ENCODE measurements around the gene RNF181. TPM values are rescaled to one million over a fixed set of nuclear protein-coding genes. Genes with fewer than 3 reads are reported as not detected.
A peak's percentile ranks its signal among the peaks of the same experiment; 100 is the strongest.

The RNF181 gene
- total RNA-seq, 2 experiments from 2014 or later: 113 to 140 TPM

DNA sequence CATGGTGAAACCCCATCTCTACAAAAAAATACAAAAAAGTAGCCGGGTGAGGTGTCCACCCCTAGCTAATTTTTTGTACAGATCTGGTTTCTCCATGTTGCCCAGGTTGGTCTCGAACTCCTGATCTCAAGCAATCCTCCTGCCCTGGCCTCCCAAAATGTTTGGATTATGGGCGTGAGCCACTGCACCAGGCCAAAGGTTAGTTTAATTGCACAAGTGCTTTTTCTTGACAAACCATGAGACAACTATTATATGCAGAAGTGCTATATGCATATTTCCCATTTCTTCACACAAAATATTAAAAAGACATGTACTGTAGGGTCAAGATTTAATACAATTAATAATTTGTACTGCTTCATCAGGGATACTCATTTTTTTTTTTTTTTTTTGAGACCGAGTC is 29.3 kb upstream of the RNF181 start:
- ChIA-PET POLR2A (interaction anchor here (1.1 kb wide), 1 partner anchor 20 kb away, joined by 4 read pairs; no protein-coding TSS in a partner anchor), CTCF (interaction anchor here (0.8 kb wide), 1 partner anchor 14 kb away, joined by 3 read pairs; no protein-coding TSS in a partner anchor)
- no peaks in the 10 kb centered on the region for H3K9me3 Mint-ChIP-seq (ENCODE audit: low read depth)
- H3K36me3 Mint-ChIP-seq (ENCODE audit: low read depth): no peaks in the 10 kb centered on the region
- no peak overlapping the region for H3K4me3 Mint-ChIP-seq
- DNase-seq: no peak
- intact Hi-C loops (cut with DNase I, micrococcal nuclease): no loop called here
- no peaks in the 10 kb centered on the region for H3K27me3 Mint-ChIP-seq
- peaks cover 8% of the 10 kb centered on the region for H3K4me1 Mint-ChIP-seq
- no peak for ATAC-seq
- no peak overlapping the region for H3K27ac Mint-ChIP-seq

DNA sequence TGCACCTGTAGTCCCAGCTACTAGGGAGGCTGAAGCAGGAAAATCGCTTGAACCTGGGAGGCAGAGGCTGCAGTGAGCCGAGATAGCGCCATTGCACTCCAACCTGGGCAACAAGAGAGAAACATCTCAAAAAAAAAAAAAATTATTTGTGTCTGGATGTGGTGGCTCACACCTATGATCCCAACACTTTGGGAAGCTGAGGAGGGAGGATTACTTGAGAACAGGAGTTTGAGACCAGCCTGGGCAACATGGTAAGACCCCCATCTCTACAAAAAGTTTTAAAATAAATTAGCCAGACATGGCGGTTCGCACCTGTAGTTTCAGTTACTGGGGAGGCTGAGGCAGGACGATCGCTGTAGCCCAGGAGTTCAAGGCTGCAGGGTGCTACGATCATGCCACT is 19.8 kb upstream of the RNF181 start:
- Mint-ChIP-seq H3K27ac (no peak overlapping the region), H3K4me1 (peaks cover 21% of the 10 kb centered on the region), H3K4me3 (no peak overlapping the region), H3K9me3 (ENCODE audit: low read depth) (no peaks in the 10 kb centered on the region), H3K27me3 (no peaks in the 10 kb centered on the region), H3K36me3 (ENCODE audit: low read depth) (peaks cover 7% of the 10 kb centered on the region)
- intact Hi-C loops (cut with DNase I, micrococcal nuclease): loop anchor here (2.0 to 5.0 kb wide), 2 partner anchors 35 to 37 kb away; partner anchors contain the start of gene C2orf68 (in 1 of the 2)
- POLR2A ChIA-PET: interaction anchor here (0.6 kb wide), 1 partner anchor 15 kb away, joined by 3 read pairs; no protein-coding TSS in a partner anchor
- CTCF ChIA-PET: interaction anchor here (0.6 to 0.7 kb wide), 2 partner anchors 57 to 217 kb away, joined by 3 to 4 read pairs; no protein-coding TSS in a partner anchor
- ATAC-seq: no peak
- DNase-seq: no peak

DNA sequence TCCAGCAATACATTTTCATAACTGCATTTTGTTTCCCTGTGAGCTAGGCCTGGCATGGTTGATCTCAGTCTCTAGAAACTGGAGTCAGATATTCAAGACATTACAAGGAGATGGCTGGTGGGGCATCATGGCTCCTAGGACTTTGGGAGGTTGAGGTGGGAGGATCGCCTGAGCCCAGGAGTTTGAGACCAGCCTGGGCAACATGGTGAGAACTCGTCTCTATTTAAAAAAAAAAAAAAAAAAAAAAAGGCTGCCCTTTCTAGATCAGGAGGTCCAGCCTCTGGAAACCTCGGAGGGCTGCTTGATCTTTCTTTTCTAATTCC is 18.5 kb upstream of the RNF181 start:
- Mint-ChIP-seq H3K4me1 (peaks cover 25% of the 10 kb centered on the region), H3K9me3 (ENCODE audit: low read depth) (no peaks in the 10 kb centered on the region), H3K4me3 (peak overlapping the region; percentile 98), H3K27me3 (no peaks in the 10 kb centered on the region), H3K27ac (peak overlapping the region; percentile 91), H3K36me3 (ENCODE audit: low read depth) (peaks cover 15% of the 10 kb centered on the region)
- ATAC-seq (no peak), DNase-seq (no peak)
- POLR2A ChIA-PET: interaction anchor here (0.6 to 1.6 kb wide), 4 partner anchors 28 to 140 kb away, joined by 3 to 5 read pairs (median 4); partner anchors contain the start of gene MAT2A
- intact Hi-C loops (cut with DNase I, micrococcal nuclease): loop anchor here (1.0 to 5.0 kb wide), 3 partner anchors 16 to 35 kb away; partner anchors contain the start of genes C2orf68 (in 1 of the 2) and GGCX (in 1 of the 2)
- CTCF ChIA-PET: interaction anchor here (0.6 to 2.7 kb wide), 7 partner anchors 16 to 234 kb away, joined by 3 to 8 read pairs (median 4); partner anchors contain the start of genes GGCX and RNF181

DNA sequence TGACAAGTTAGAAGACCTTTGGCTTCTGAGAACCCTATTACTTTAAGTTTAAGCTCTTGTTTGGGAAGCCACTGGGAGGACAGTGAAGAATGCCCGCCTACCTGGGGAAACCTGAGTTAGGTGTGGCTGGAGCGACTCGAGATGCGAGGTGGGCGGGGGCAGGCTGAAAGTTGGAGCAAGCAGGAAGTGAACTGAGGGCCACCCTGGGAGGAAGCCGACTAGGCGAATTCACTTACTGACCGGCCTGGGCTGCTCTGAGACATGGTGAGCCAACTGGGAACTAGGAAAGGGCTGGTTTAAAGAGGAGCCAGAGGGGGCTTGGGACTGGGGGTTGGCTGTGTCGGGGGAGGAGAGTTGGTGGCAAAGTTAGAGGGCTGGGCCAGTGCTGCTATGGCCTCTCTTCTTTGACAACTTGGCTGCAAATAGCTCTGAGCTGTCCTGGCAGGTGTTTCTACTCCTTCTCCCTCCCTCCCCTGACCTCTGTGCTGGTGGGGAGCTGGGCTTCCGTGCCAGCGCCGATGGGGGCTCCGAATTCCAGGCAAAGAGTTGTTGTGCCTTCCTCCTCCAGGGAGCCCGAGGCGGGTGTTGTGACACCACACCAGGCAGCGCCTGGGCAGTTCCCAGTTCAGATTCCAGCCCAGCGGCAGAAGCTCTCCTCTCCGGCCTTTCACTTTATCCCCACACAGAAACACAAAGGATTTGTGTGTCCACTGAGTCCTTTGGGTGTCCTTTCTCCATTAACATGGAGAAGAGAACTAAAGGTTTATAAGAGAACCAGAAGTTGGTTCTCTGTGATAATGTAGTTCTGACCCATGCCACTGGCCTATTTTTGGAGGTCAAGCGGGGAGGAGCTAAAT is 17.9 kb upstream of the RNF181 start, which contains the start of gene VAMP8:
VAMP8 (plus strand) TSS at position 201 of the 857 bp plus-strand sequence; CDS start at position 262, 61 bp downstream.
- Mint-ChIP-seq H3K36me3 (ENCODE audit: low read depth) (peaks cover 18% of the 10 kb centered on the region), H3K27me3 (no peaks in the 10 kb centered on the region), H3K27ac (peak within 1 kb of the TSS; percentile 91), H3K4me1 (peaks cover 25% of the 10 kb centered on the region), H3K9me3 (ENCODE audit: low read depth) (no peaks in the 10 kb centered on the region), H3K4me3 (peak within 1 kb of the TSS; percentile 98)
- DNase-seq (peak; percentile 81), ATAC-seq (peak; percentile 88)
- POLR2A ChIA-PET: interaction anchor here (0.6 to 1.6 kb wide), 4 partner anchors 29 to 140 kb away, joined by 3 to 5 read pairs (median 4); partner anchors contain the start of gene MAT2A
- CTCF ChIA-PET: interaction anchor here (0.6 to 2.7 kb wide), 10 partner anchors 17 to 235 kb away, joined by 3 to 8 read pairs (median 4); partner anchors contain the start of genes GGCX and RNF181
- intact Hi-C loops (cut with DNase I, micrococcal nuclease): loop anchor here (1.0 to 5.0 kb wide), 5 partner anchors 16 to 35 kb away; partner anchors contain the start of genes GGCX (in 2 of the 2), RNF181 (in 2 of the 2) and C2orf68 (in 1 of the 2)

DNA sequence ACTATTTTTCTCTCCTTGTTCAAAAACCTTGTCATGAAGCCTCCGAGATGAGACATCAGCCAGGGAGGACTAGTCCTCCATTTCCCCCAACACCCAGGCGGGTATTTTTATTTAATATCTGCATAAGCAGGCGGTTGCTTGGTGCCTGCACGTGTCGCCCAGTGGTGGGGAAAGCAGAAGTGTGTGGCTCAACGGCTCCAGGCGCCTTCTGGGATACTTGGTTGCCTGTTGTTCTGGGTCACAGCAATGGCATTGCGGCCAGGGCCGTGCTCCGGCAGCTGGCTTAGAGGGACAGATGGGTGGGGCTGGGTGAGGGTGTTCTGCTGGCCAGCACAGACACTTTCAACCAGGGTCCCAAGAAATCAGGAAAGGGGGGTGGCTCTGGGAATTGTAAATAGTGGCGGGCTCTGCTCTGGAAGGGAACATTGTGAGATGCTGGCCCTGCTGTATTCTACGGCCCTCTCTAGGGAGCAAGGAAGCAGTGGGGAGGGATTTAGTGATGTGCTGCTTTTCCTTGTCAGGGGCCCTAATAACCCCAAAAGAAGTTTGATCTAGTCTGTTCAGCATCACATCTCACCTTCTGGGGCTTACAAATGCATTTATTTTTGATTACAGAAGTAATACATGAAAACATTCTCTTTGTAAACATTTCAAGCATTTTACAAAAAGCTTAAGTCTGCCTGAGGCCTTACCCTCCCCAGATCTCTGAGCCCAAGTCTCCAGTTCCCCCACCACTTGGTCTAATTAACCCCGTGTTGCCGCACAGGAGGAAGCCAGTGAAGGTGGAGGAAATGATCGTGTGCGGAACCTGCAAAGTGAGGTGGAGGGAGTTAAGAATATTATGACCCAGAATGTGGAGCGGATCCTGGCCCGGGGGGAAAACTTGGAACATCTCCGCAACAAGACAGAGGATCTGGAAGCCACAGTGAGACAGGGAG is 17.0 kb upstream of the RNF181 start:
- Mint-ChIP-seq H3K27ac (peak overlapping the region; percentile 91), H3K9me3 (ENCODE audit: low read depth) (no peaks in the 10 kb centered on the region), H3K27me3 (no peaks in the 10 kb centered on the region), H3K4me3 (peak overlapping the region; percentile 98), H3K36me3 (ENCODE audit: low read depth) (peaks cover 24% of the 10 kb centered on the region), H3K4me1 (peaks cover 29% of the 10 kb centered on the region)
- intact Hi-C loops (cut with DNase I, micrococcal nuclease): loop anchor here (1.0 to 5.0 kb wide), 3 partner anchors 17 to 34 kb away; partner anchors contain the start of genes RNF181 (in 2 of the 2), C2orf68 (in 1 of the 2) and GGCX (in 1 of the 2)
- peak; percentile 56 for DNase-seq
- ChIA-PET CTCF (interaction anchor here (0.6 to 2.7 kb wide), 8 partner anchors 16 to 188 kb away, joined by 3 to 8 read pairs (median 3); partner anchors contain the start of genes GGCX, RNF181 and TMEM150A), POLR2A (interaction anchor here (0.9 to 1.6 kb wide), 3 partner anchors 30 to 40 kb away, joined by 3 to 5 read pairs (median 4); partner anchors contain the start of gene MAT2A)
- peak; percentile 48 for ATAC-seq

DNA sequence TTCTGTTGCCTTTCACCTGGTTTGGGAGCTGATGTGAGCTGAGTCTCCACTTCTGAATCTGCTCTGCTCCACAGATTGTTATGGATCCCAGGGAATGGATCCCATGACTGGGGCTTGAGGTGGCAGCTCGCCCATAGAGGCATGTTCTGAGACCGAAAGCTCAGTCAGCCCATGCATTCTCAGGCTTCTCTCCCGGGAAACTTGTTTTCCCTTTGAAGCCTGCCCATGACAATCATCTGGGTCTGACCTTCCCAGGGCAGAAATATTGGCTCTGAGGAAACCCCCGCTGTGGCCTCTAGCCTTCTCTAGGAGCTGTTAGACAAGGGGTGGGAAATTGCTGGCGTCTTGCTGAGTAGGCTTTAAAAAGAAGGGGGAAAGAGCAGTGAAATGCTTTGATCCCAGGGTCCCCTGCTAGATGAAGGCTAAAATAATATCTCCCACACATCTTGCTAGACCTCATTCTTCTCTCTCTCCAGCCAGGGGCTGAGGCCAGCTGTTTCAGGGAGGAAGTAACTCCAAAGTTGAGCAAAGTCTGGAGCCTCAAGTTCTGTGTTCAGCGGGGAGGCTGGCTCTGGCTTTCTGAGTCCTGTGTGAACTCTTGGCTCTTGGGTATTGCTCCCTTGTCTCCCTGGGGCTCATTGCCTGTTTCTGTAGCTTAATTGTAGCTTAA is 16.1 kb upstream of the RNF181 start:
- peaks cover 25% of the 10 kb centered on the region for H3K36me3 Mint-ChIP-seq (ENCODE audit: low read depth)
- intact Hi-C loops (cut with DNase I, micrococcal nuclease): loop anchor here in 1 of 2 experiments (2.0 to 5.0 kb wide), 2 partner anchors 19 to 33 kb away; partner anchors contain the start of genes C2orf68 and GGCX
- no peaks in the 10 kb centered on the region for H3K9me3 Mint-ChIP-seq (ENCODE audit: low read depth)
- H3K4me3 Mint-ChIP-seq: peak overlapping the region; percentile 98
- POLR2A ChIA-PET: interaction anchor here (0.9 kb wide), 1 partner anchor 34 kb away, joined by 4 read pairs; no protein-coding TSS in a partner anchor
- ATAC-seq (no peak), DNase-seq (no peak)
- peaks cover 34% of the 10 kb centered on the region for H3K4me1 Mint-ChIP-seq
- peak overlapping the region; percentile 91 for H3K27ac Mint-ChIP-seq
- no peaks in the 10 kb centered on the region for H3K27me3 Mint-ChIP-seq
- CTCF ChIA-PET: interaction anchor here (0.6 to 2.7 kb wide), 8 partner anchors 12 to 167 kb away, joined by 3 to 8 read pairs (median 4); partner anchors contain the start of genes RNF181 and TMEM150A

DNA sequence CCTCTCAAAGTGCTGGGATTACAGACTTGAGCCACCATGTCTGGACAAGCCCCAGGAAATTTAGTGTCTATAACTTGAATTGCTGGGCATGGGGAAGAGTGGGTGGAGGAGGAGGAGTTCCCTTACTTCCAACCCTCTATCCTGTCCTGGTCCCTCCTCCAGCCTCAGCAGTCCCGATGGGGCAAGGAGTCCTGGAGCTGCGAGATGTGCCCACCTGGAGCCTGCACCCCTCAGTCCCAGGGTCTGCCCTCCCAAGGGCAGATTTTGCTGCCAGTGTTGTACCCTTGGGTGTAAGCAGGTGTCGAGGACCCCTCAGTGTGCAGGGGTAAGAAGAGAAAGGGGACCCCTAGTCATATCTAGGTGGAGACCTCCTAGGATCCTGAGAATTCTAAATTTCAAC is 15.3 kb upstream of the RNF181 start:
- peaks cover 25% of the 10 kb centered on the region for H3K36me3 Mint-ChIP-seq (ENCODE audit: low read depth)
- peaks cover 40% of the 10 kb centered on the region for H3K4me1 Mint-ChIP-seq
- intact Hi-C loops (cut with DNase I, micrococcal nuclease): no loop called here
- H3K4me3 Mint-ChIP-seq: no peak overlapping the region
- no peaks in the 10 kb centered on the region for H3K27me3 Mint-ChIP-seq
- H3K9me3 Mint-ChIP-seq (ENCODE audit: low read depth): no peaks in the 10 kb centered on the region
- H3K27ac Mint-ChIP-seq: no peak overlapping the region
- ATAC-seq: no peak
- ChIA-PET POLR2A (no interaction called here), CTCF (interaction anchor here (1.0 to 1.3 kb wide), 2 partner anchors 14 to 56 kb away, joined by 4 to 6 read pairs; no protein-coding TSS in a partner anchor)
- no peak for DNase-seq

DNA sequence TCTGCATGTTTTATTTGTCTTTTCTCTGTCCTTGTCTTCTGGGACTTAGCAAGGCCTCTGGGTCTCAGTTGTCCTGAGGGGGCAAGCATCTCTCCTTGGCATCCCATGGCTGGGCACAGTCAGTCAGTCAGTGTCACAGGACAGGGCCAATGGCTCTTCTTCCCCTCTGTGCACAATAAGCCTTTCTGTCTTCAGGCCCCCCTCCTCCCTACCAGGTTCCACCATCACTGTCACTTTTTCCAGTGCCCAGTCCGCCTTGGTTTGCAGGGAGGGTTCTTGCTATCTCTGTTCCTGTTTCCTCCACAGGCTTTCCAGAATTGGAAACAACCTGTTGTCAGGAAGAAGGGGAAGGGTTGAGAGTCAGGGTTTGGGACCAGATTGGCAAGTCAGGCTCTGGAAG is 13.1 kb upstream of the RNF181 start:
- peak overlapping the region; percentile 78 for H3K27ac Mint-ChIP-seq
- ChIA-PET CTCF (interaction anchor here (1.3 kb wide), 1 partner anchor 21 kb away, joined by 4 read pairs; the partner anchor contains the start of gene TMEM150A), POLR2A (no interaction called here)
- H3K27me3 Mint-ChIP-seq: no peaks in the 10 kb centered on the region
- no peak overlapping the region for H3K4me3 Mint-ChIP-seq
- intact Hi-C loops (cut with DNase I, micrococcal nuclease): loop anchor here in 1 of 2 experiments (1.0 kb wide), 1 partner anchor 21 kb away; the partner anchor contains the start of gene GGCX
- no peak for ATAC-seq
- DNase-seq: no peak
- no peaks in the 10 kb centered on the region for H3K9me3 Mint-ChIP-seq (ENCODE audit: low read depth)
- H3K4me1 Mint-ChIP-seq: peaks cover 47% of the 10 kb centered on the region
- peaks cover 25% of the 10 kb centered on the region for H3K36me3 Mint-ChIP-seq (ENCODE audit: low read depth)

DNA sequence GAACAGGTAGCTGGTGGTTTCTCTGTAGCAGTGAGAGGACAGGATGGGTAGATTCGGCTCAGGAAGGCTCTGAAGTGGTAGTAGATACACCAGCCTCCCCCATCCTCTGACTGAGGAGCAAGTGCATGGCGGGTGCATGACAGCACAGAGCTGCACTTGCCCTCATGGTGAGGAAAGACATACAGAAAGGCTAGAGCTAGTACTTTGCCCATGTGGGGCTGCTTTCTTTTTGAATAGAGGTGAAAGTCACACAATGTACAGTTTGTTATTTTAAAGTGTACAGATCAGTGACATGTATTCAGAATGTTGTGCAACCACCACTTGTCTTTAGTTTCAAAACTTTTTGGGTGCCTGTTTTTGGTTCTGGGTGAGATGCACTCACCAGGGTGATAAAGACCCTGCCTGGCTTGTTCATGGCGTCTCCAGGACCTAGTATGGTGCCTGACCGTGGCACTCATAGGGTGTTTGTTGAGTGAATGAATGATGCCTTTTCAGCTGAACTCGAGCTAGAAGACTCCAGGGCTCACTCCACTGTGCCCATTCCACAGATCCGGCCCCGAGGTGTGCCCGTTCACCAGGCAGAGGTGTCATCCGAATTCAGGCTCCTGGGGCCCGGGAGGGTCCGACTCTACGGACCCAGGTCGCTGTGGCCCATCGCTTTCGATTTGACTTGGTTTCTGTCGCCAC is 11.7 kb upstream of the RNF181 start:
- Mint-ChIP-seq H3K36me3 (ENCODE audit: low read depth) (peaks cover 25% of the 10 kb centered on the region), H3K4me1 (peaks cover 44% of the 10 kb centered on the region), H3K27me3 (no peaks in the 10 kb centered on the region), H3K9me3 (ENCODE audit: low read depth) (no peaks in the 10 kb centered on the region), H3K4me3 (peak overlapping the region; percentile 75), H3K27ac (peak overlapping the region; percentile 87)
- ATAC-seq (peak; percentile 59), DNase-seq (peak; percentile 61)
- POLR2A ChIA-PET: interaction anchor here (0.7 to 0.8 kb wide), 2 partner anchors 16 to 32 kb away, joined by 3 to 4 read pairs; no protein-coding TSS in a partner anchor
- CTCF ChIA-PET: interaction anchor here (0.8 to 2.5 kb wide), 3 partner anchors 11 to 33 kb away, joined by 4 to 9 read pairs (median 6); no protein-coding TSS in a partner anchor
- intact Hi-C loops (cut with DNase I, micrococcal nuclease): no loop called here
